NCI-H2171 treated with DMSO at 0.1 percent for 48 hours (cell line): ENCODE data around the gene EXOG.

ENCODE experiments used
- DNase-seq: peaks from one replicate; lab custom pipeline; 2025; lab: John Stamatoyannopoulos, UW

EXOG gene

DNA sequence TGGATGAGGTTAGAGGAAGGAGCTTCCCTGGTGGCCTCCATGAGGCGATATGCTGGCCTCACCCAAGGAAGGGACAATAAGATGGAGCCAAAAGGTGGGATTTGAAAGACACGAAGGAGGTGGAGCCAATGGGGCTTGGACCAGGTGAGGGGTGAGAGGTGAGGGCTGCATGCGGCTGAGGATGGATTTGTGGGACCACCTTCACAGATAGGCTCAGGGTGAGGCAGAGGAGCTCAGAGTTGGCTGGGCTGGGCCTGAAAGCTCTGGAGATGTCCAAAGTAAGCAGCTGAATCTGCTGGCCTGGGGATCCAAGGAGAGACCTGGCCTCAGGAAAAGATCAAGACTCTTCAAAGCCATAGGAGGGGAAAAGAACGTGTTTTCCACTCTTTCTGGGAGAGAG is 49.8 kb downstream of the EXOG start:
- DNase-seq = no peak

- DNase-seq = no peak
These were observed 52.2 kb downstream of the EXOG start for GRCh38 chr3:38548154-38548931.

GRCh38 chr3:38549082-38549481 is 52.9 kb downstream of the EXOG start:
- no peak for DNase-seq

GRCh38 chr3:38549486-38549885 is 53.3 kb downstream of the EXOG start:
- no peak for DNase-seq

DNA sequence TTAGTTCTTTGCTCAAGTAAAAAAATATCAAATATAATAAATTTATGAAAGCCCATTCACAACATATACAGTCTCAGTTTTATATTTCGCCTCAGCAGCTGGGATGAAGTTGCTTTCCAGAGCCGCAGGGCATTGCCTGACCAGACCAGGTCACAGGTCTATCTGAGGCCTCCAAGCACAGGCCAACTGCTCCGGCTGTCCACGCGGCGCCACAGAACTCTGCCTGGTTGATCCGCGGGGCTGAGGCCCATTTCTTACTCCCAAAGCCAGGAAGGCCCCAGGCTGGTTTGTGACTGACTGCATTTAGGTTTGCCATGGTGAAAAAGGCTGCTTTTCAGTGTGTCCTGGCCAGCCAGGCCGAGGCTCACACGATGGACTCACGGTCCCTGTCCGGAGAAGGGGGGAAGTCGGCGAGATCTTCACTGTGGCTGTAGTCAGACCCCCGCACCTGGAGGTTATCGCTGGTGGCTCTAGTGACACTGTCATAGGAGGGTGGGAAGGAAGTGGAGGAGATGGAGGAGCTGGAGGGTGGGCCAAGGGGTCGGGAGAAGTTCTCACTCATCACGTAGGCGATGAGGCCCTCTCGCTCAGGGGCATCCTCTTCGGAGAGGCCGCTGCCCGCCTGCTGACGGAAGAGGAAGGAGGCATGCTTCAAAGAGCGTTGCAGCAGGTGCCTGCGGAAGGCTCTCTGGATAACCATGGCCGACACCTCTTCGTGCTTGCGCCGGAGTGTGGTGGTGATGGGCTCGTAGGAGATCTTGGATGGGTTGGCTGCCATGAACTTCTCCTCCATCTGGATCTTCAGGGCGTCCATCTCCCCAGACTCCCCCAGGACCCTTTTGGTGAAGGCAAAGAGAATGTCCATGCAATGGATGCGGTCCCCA is 54.1 kb downstream of the EXOG start:
- DNase-seq = no peak

DNA sequence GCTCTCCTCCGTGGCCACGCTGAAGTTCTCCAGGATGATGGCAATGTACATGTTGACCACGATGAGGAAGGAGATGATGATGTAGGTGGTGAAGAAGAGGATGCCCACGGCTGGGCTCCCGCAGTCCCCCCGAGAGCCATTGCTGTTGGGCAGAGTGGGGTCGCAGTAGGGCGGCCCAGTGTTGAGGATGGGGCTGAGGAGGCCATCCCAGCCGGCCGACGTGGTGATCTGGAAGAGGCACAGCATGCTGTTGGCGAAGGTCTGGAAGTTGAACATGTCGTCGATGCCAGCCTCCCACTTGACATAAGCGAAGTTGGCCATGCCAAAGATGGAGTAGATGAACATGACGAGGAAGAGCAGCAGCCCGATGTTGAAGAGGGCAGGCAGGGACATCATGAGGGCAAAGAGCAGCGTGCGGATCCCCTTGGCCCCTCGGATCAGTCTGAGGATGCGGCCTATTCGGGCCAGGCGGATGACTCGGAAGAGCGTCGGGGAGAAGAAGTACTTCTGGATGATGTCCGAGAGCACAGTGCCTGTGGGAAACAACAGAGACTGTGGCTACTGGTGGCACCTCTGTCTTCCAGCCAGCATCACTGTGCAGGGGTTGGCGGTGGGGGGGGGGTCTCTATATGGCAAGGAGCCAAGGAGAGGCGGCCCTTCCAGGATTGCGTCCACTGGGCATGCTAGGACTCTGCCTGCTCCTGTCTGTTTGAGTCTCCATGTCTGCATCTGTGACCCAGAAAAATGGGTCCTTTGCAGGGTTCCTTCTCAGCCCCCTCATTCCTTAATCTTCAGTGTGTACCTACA is 55.1 kb downstream of the EXOG start:
- no peak for DNase-seq

GRCh38 chr3:38552364-38552763 is 56.2 kb downstream of the EXOG start:
- no peak for DNase-seq

DNA sequence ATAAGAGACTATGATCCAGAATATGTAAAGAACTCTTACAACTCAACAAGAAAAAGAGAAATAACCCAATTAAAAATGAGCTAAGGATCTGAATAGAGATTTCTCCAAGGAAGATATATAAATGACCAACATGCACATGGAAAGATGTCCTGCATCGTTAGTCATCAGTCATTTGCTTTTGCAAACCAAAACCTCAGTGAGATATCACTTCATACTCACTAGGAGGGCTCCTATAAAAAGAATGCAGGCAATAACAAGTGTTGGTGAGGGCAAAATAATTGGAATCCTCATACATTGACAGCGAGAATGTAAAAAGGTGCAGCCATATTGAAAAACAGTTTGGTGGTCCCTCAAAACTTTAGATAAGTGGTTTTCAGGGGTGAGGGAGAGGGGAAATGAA is 56.9 kb downstream of the EXOG start:
- DNase-seq = no peak

DNA sequence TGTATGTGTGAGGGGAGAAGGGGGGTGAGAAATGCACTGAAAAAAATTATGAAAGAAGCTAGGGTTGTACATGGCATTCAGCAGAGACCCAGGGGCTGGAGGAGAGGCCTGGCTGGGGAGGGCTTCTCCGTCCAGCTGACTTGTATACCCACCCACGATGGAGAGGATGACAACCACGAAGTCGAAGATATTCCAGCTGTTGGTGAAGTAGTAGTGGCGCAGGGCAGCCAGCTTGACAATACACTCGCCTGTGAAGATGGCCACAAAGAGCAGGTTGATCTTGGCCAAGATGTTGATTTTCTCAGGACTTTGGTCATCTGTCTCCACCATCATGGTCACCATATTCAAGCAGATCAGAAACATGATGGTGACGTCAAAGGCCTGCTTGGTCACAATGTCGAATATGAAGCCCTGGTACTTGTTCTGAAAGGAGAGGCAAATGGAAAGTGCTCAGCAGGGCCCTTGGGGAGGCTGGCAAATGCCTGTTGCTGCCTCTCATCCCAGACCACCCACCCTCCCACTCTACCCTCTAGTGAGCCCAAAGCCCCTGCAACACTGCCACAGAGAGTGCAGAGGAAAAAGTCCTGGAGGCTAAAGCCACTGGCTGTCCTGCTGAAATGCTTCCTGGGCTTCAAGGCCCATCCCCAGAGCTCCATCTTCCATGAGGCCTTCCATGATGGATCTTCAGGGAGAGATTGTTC is 58.1 kb downstream of the EXOG start:
- DNase-seq = no peak

DNA sequence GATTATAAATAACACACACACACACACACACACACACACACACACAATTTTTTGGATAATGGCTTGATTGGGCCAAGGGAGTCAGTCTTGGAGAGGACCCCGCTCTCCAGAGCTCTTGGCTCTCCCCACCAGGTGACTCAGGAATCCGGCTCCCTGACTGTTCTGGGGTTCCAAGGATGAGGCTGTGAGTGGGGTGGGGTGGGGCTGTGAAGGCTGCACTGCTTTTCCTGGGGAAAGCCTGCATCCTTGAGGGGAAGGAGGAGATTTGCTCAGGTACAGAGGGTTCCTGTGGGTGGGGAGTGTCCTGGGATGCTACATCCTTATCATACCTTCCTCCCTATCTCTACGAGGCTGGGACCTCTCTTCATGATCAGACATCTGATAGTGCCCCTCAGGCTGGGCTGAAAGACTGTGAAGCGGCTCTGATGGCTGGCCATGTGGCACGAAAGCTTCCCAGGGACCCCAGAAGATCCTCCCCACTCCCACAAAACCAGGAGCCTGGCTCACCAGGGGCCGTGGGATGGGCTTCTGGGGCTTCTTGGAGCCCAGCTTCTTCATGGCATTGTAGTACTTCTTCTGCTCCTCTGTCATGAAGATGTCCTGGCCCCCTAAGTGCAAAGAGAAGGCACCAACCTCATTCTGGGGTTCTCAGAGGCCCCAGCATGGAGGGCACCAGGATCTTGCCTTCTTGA is 59.2 kb downstream of the EXOG start:
- no peak for DNase-seq

DNA sequence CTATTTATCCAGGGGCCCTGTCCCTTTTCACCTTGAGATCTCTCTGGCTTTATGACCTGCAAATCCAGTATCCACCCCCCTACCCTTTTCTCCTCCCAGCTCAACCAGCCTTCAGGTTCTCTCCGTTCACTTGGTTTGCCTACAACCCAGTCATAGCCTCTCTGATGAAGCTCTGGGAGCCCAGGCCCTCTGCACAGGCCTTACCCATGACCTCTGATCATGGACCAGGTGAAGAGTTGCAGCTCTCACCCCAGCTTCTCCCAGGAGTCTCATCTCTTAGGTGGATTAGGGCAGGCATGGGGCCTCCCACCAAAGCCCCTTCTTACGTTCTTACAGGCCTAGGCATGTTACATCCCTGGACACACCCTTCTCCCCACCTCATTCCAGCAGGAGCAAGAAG is 59.8 kb downstream of the EXOG start:
- no peak for DNase-seq

GRCh38 chr3:38556640-38557358 is 60.7 kb downstream of the EXOG start:
- DNase-seq = no peak

DNA sequence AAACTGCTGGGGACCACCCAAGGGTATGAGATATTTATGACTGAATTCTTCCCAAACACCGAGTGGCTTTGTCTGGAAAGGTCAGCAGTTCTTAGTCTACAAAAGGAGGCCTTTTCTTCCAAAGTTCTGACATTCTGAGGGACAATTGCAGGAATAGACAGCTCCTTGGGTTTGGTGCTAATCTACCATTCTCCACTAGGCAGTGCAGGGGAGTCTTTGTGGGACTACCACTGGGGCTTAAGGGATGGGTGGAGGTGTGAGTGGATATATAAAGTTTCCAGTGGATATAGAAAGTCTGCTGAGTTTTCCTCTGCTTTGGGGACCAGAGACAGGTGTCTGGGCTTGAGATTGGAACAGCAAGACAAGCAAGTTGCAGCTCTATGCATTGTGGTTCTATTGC is 62.7 kb downstream of the EXOG start:
- DNase-seq = no peak

GRCh38 chr3:38560284-38560683 is 64.1 kb downstream of the EXOG start:
- no peak for DNase-seq

DNA sequence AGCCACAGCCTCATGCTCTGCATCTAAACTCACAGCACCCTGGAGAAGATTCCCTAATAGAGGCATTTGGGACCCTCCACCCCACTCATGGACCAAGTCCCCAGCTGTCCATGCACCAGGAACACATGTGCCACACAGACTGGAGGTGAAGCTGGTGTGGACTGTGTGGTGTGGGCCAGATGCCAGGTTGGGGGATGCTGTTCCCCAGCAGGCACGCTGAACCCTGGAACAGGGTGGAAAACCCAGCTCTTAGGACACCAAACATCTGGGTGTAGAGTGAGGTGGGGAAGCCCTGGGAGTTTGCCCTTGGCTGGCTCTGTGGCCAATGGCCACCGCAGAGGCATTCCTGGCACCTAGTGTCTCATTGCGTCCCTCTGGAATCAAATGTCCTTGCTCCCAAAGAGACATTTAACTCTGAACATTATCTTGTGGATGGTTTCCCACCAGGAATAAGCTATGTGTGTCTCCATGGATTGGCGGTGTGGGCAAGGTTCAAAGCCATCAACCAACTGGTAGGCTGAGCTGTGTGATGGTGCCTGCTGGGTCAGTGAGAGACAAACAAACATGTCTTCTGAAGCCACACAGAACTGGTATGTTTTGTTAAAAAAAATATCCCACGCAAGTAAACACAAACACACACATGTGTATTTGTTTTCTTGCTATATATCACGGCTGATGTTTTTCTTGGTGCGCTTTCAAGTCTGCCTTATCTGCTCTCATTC is 65.0 kb downstream of the EXOG start:
- DNase-seq = no peak

DNA sequence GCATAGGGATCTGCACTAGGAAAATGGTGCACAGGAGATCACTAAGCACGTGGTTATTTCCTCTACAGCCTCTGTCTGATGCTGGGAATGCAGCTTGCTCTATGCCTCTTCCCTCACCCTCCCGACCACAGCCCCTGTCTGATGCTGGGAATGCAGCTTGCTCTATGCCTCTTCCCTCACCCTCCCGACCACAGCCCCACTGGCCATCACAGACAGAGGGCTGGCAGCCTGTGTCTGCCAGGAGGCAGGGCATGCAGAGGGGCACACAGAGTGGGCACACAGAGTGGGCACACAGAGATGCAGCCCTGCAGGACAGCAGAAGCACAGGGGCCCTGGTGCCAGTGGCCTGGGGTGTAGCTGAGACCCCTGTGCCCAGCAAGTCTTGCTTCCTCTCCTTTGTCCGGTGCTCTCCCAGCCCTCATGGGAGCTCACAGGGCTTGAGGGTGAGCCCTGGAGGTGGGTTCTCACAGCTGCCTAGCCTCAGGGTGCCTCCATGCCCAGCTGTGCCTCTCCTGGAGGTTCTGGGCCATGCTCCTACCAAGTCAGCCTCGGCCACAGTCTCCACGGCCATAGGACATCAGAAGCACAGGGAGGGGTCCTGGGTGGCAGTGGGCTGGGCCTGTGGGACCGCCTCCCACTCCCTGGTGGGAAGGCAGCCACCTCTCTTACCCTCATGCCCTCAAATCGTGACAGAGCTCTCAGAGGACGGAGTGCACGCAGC is 65.8 kb downstream of the EXOG start:
- no peak for DNase-seq

GRCh38 chr3:38562467-38562925 is 66.4 kb downstream of the EXOG start:
- DNase-seq = no peak

DNA sequence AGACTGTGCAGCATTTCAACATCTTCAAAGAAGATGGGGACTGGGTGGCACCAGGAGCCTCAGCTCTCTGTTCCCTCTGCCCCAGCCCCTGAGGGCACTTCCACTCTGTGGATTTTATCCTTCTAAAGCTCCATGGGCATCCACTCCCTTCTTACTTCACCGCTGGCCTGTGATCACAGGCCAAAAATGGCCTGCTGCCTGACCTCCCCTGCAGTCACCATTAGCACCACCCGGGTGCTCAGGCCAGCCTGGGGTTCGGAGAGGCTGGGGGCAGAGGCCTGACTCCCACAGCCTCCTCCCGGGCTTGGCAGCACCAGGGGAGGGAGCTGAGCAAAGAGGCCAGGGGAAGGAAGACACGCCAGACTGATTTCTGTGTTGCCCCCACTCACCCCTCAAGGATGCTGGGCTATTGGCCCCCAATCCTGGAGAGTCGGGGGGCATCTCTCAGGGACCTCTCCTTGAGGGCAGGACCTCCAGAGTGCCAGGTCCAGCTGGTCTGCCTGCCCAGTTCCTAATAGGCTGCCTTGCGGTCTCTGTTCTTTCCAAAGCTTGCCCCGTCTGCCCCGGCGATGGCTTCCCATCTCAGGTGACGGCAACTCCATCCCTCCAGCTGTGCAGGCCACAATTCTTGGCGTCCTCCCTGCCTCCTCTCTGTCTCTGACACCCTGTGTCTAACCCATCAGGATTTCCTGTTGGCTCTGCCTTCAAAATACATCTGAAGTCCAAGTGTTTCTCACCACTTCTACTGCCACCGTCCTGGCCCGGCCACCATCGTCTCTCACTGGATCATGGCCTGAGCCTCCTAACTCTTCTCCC is 67.1 kb downstream of the EXOG start:
- DNase-seq = no peak
